Mesenchymal stem cell (in vitro differentiated cells and primary cell): ENCODE data around the gene FOXP1.

Source experiments
- DNase-seq: peaks from one replicate; pipeline ENCODE4 v3.0.0-alpha.2; 2013
- H2AFZ ChIP-seq: one replicate; pipeline ENCODE4 v1.6.1; 2013; ENCODE audit warnings: low read depth, mild to moderate bottlenecking, control low read depth, inconsistent platforms, low read length, moderate library complexity
- H2AK5ac ChIP-seq: 2 replicates; pipeline ENCODE4 v1.6.1; 2013; ENCODE audit warnings: low read length, moderate library complexity, mild to moderate bottlenecking, inconsistent platforms; ENCODE audit not compliant: severe bottlenecking
- H2BK120ac ChIP-seq: one replicate; pipeline ENCODE4 v1.6.1; 2013; ENCODE audit warnings: low read depth, mild to moderate bottlenecking, inconsistent platforms, low read length, moderate library complexity
- H2BK12ac ChIP-seq, 2 experiments: one replicate each; pipeline ENCODE4 v1.6.1; 2013; ENCODE audit warnings: inconsistent platforms in 2 of 2, low read length in 2 of 2, mild to moderate bottlenecking in 2 of 2, moderate library complexity in 2 of 2, control low read depth in 1 of 2
- H2BK15ac ChIP-seq: one replicate; pipeline ENCODE4 v1.6.1; 2013; ENCODE audit warnings: mild to moderate bottlenecking, low read depth, inconsistent platforms; ENCODE audit not compliant: poor library complexity, severe bottlenecking
- H2BK5ac ChIP-seq: 2 replicates; pipeline ENCODE4 v1.6.1; 2013; ENCODE audit warnings: low read depth, mild to moderate bottlenecking, low read length, control low read depth, inconsistent platforms; ENCODE audit not compliant: poor library complexity, severe bottlenecking
- H3K14ac ChIP-seq, 2 experiments: one replicate each; pipeline ENCODE4 v1.6.1; 2013; ENCODE audit warnings: inconsistent platforms in 2 of 2, low read length in 2 of 2, control low read depth in 1 of 2, mild to moderate bottlenecking in 1 of 2, moderate library complexity in 1 of 2
- H3K18ac ChIP-seq, 2 experiments: one replicate each; pipeline ENCODE4 v1.6.1; 2013; ENCODE audit warnings: inconsistent platforms in 2 of 2, low read length in 2 of 2, control low read depth in 1 of 2, low read depth in 1 of 2, mild to moderate bottlenecking in 1 of 2
- H3K23ac ChIP-seq, 2 experiments: one replicate each; pipeline ENCODE4 v1.6.1; 2013; ENCODE audit warnings: inconsistent platforms in 2 of 2, low read length in 2 of 2, mild to moderate bottlenecking in 2 of 2, moderate library complexity in 2 of 2, control low read depth in 1 of 2
- H3K27ac ChIP-seq: 2 replicates; pipeline ENCODE4 v1.5.1; 2013; ENCODE audit warnings: mild to moderate bottlenecking, moderate library complexity, low read length, control low read depth, inconsistent platforms; ENCODE audit not compliant: poor library complexity, severe bottlenecking
- H3K27me3 ChIP-seq, 2 experiments: 2 replicates each; pipeline versions ENCODE4 v1.6.1 to v1.7.0; 2013; ENCODE audit warnings: low read length in 2 of 2, mild to moderate bottlenecking in 2 of 2, moderate library complexity in 2 of 2, control low read depth in 1 of 2, inconsistent platforms in 1 of 2; ENCODE audit not compliant: control insufficient read depth in 1 of 2, insufficient read depth in 1 of 2
- H3K36me3 ChIP-seq, 2 experiments: 2 replicates each; pipeline versions ENCODE4 v1.6.1 to v1.7.0; 2013; ENCODE audit warnings: low read length in 2 of 2, control low read depth in 1 of 2, inconsistent platforms in 1 of 2, low read depth in 1 of 2, mild to moderate bottlenecking in 1 of 2; ENCODE audit not compliant: insufficient read depth in 2 of 2, control insufficient read depth in 1 of 2
- H3K4ac ChIP-seq, 2 experiments: one replicate each; pipeline ENCODE4 v1.6.1; 2013; ENCODE audit warnings: inconsistent platforms in 2 of 2, low read length in 2 of 2, mild to moderate bottlenecking in 2 of 2, moderate library complexity in 2 of 2, control low read depth in 1 of 2, low read depth in 1 of 2
- H3K4me1 ChIP-seq: 2 replicates; pipeline ENCODE4 v1.6.1; 2013; ENCODE audit warnings: low read depth, low read length, control low read depth; ENCODE audit not compliant: control insufficient read depth, insufficient read depth
- H3K4me2 ChIP-seq: 2 replicates; pipeline ENCODE4 v1.6.1; 2013; ENCODE audit warnings: low read length, mild to moderate bottlenecking, inconsistent platforms; ENCODE audit not compliant: poor library complexity, severe bottlenecking
- H3K4me3 ChIP-seq, 2 experiments: 2 replicates each; pipeline versions ENCODE4 v1.5.1 to v1.7.0; 2013; ENCODE audit warnings: low read length in 2 of 2, mild to moderate bottlenecking in 2 of 2, control low read depth in 1 of 2, low read depth in 1 of 2; ENCODE audit not compliant: insufficient read depth in 1 of 2
- H3K79me1 ChIP-seq: replicated peaks from 2 replicates; pipeline ENCODE4 v1.6.1; 2013; ENCODE audit warnings: mild to moderate bottlenecking, control low read depth, low read length, inconsistent platforms; ENCODE audit not compliant: poor library complexity, severe bottlenecking
- H3K9ac ChIP-seq: 2 replicates; pipeline ENCODE4 v1.7.0; 2013; ENCODE audit warnings: mild to moderate bottlenecking, low read length, moderate library complexity
- H3K9me3 ChIP-seq: 2 replicates; pipeline ENCODE4 v1.7.0; 2013; ENCODE audit warnings: mild to moderate bottlenecking, low read length; ENCODE audit not compliant: control insufficient read depth
- H4K8ac ChIP-seq: one replicate; pipeline ENCODE4 v1.6.1; 2013; ENCODE audit warnings: inconsistent platforms, mild to moderate bottlenecking, low read length, moderate library complexity
- H4K91ac ChIP-seq: one replicate; pipeline ENCODE4 v1.6.1; 2013; ENCODE audit warnings: mild to moderate bottlenecking, low read length, inconsistent platforms
- WGBS: methylation state at CpG from one replicate; pipeline ENCODE4 v1.1.7; 2013; ENCODE audit warnings: mixed read lengths; 5-methylcytosine and 5-hydroxymethylcytosine counted together

The FOXP1 gene

GRCh38 chr3:71142441-71143161, 440.9 kb downstream of the FOXP1 start:
- H3K18ac ChIP-seq: no peak overlapping the region
- H4K8ac ChIP-seq: no peak overlapping the region
- H2AK5ac ChIP-seq: no peak overlapping the region
- no peak overlapping the region for H3K9ac ChIP-seq
- 69% methylated on average over 5 of the region's 7 CpGs for WGBS
- no peaks in the 10 kb centered on the region for H3K9me3 ChIP-seq
- no peak overlapping the region for H2BK15ac ChIP-seq
- no peaks in the 10 kb centered on the region for H3K27me3 ChIP-seq
- H3K4me2 ChIP-seq: no peak overlapping the region
- H3K79me1 ChIP-seq: peaks cover 24% of the 10 kb centered on the region
- DNase-seq: peak; percentile 32
- H3K36me3 ChIP-seq: peaks cover 0 to 6% of the 10 kb centered on the region in 2 experiments
- no peak overlapping the region for H2BK12ac ChIP-seq
- H3K4me1 ChIP-seq: peaks cover 2% of the 10 kb centered on the region
- H3K14ac ChIP-seq: no peak overlapping the region
- H3K4ac ChIP-seq: no peak overlapping the region
- no peak overlapping the region for H2AFZ ChIP-seq
- no peak overlapping the region for H2BK5ac ChIP-seq
- no peak overlapping the region for H3K4me3 ChIP-seq
- H3K23ac ChIP-seq: no peak overlapping the region
- H3K27ac ChIP-seq: no peak overlapping the region
- H2BK120ac ChIP-seq: no peak overlapping the region
- no peak overlapping the region for H4K91ac ChIP-seq

GRCh38 chr3:71140477-71140876, 443.1 kb downstream of the FOXP1 start:
- Histone ChIP-seq H3K9me3 (no peaks in the 10 kb centered on the region), H4K91ac (no peak overlapping the region), H2BK5ac (no peak overlapping the region), H3K18ac (no peak overlapping the region), H2BK12ac (no peak overlapping the region), H3K14ac (no peak overlapping the region), H3K4me3 (no peak overlapping the region), H3K36me3 (peaks cover 0 to 6% of the 10 kb centered on the region in 2 experiments), H3K4me1 (peaks cover 6% of the 10 kb centered on the region), H3K23ac (no peak overlapping the region), H4K8ac (no peak overlapping the region), H3K4me2 (no peak overlapping the region), H2BK15ac (no peak overlapping the region), H2AK5ac (peak overlapping the region; percentile 45), H3K79me1 (peaks cover 23% of the 10 kb centered on the region), H2AFZ (no peak overlapping the region), H3K27ac (no peak overlapping the region), H3K4ac (no peak overlapping the region), H2BK120ac (no peak overlapping the region), H3K27me3 (no peaks in the 10 kb centered on the region), H3K9ac (no peak overlapping the region)
- WGBS: over 99% methylated on average over 3 of the region's 3 CpGs
- no peak for DNase-seq

GRCh38 chr3:71139496-71139895, 444.0 kb downstream of the FOXP1 start:
- Histone ChIP-seq H2AFZ (no peak overlapping the region), H3K4me1 (peaks cover 10% of the 10 kb centered on the region), H3K9ac (no peak overlapping the region), H3K9me3 (no peaks in the 10 kb centered on the region), H3K27ac (no peak overlapping the region), H3K4ac (no peak overlapping the region), H3K4me3 (no peak overlapping the region), H2BK15ac (no peak overlapping the region), H3K27me3 (no peaks in the 10 kb centered on the region), H3K23ac (no peak overlapping the region), H3K36me3 (peaks cover 0 to 5% of the 10 kb centered on the region in 2 experiments), H3K14ac (no peak overlapping the region), H2BK12ac (peak overlapping the region in 1 of 2 experiments; percentile 38), H3K79me1 (peaks cover 22% of the 10 kb centered on the region), H2AK5ac (no peak overlapping the region), H3K18ac (no peak overlapping the region), H4K91ac (no peak overlapping the region), H3K4me2 (no peak overlapping the region), H2BK5ac (no peak overlapping the region), H4K8ac (no peak overlapping the region), H2BK120ac (no peak overlapping the region)
- no peak for DNase-seq
- WGBS: 94% methylated on average over 4 of the region's 5 CpGs

- Histone ChIP-seq H3K9ac (no peak overlapping the region), H3K18ac (no peak overlapping the region), H2BK5ac (no peak overlapping the region), H2BK15ac (no peak overlapping the region), H4K8ac (no peak overlapping the region), H3K27me3 (no peaks in the 10 kb centered on the region), H3K4me3 (no peak overlapping the region), H3K27ac (no peak overlapping the region), H3K9me3 (no peaks in the 10 kb centered on the region), H2AFZ (no peak overlapping the region), H2BK12ac (no peak overlapping the region), H3K23ac (no peak overlapping the region), H2BK120ac (no peak overlapping the region), H3K36me3 (no peaks in the 10 kb centered on the region), H3K14ac (no peak overlapping the region), H3K4ac (no peak overlapping the region), H3K79me1 (peaks cover 17% of the 10 kb centered on the region), H3K4me1 (peaks cover 8% of the 10 kb centered on the region), H4K91ac (no peak overlapping the region), H2AK5ac (no peak overlapping the region), H3K4me2 (no peak overlapping the region)
- no peak for DNase-seq
- WGBS: 93% methylated on average over 2 of the region's 5 CpGs
These were observed 445.1 kb downstream of the FOXP1 start for GRCh38 chr3:71138410-71138809.
